Testis (tissue), 2 donors: ENCODE measurements around the gene SRSF5.

Source experiments
- CTCF ChIP-seq, 3 experiments: fragments of 450-650 bp in 2 of 3; fragments of 200-600 bp in 1 of 3; sonication (generic) in 1 of 3; IDR thresholded peaks; one replicate each; pipeline ENCODE4 v1.5.1; 2016 to 2019; ENCODE audit warnings: antibody characterized with exemption in 3 of 3, mild to moderate bottlenecking in 2 of 3, moderate library complexity in 1 of 3
- POLR2A ChIP-seq: fragments of 450-650 bp; IDR thresholded peaks from one replicate; pipeline ENCODE4 v1.6.1; 2017; ENCODE audit warnings: antibody characterized with exemption, mild to moderate bottlenecking, moderate library complexity

GRCh38 chr14:69795691-69796090, 28.7 kb downstream of the SRSF5 start:
- TF ChIP-seq POLR2A (no peak), CTCF (IDR thresholded peaks at IDR 0.05) (no peak)
